Vagina (tissue), 2 donors: Measurements from ENCODE around the gene C20orf96. TPM values are rescaled to one million over a fixed set of nuclear protein-coding genes. Genes with fewer than 3 reads are reported as not detected.

Source experiments
- DNase-seq, 2 donors: peaks; one replicate each; pipeline ENCODE4 v3.0.0-alpha.2; 2017; ENCODE audit errors: extremely low spot score in 2 of 2
- H3K27ac ChIP-seq: fragments of 200-600 bp; sonication (generic); one replicate; pipeline ENCODE4 v1.5.1; 2019
- H3K27me3 ChIP-seq: fragments of 200-600 bp; sonication (generic); one replicate; pipeline ENCODE4 v1.5.1; 2019
- H3K36me3 ChIP-seq, 2 donors: fragments of 200-600 bp; sonication (generic); one replicate each; pipeline ENCODE4 v1.5.1; 2017 to 2019
- H3K4me1 ChIP-seq: fragments of 200-600 bp; sonication (generic); one replicate; pipeline ENCODE4 v1.5.1; 2019
- H3K4me3 ChIP-seq, 2 donors: fragments of 200-600 bp; sonication (generic); 1 replicate in 1 of 2; 2 replicates in 1 of 2; pipeline ENCODE4 v1.5.1; 2016 to 2019
- H3K9me3 ChIP-seq: fragments of 200-600 bp; sonication (generic); one replicate; pipeline ENCODE4 v1.5.1; 2019
- POLR2A ChIP-seq, 2 donors: fragments of 450-650 bp; IDR thresholded peaks; one replicate each; pipeline ENCODE4 v1.6.1; 2017; ENCODE audit warnings: antibody characterized with exemption in 2 of 2, mild to moderate bottlenecking in 2 of 2, moderate library complexity in 2 of 2
- POLR2AphosphoS5 ChIP-seq, 2 donors: sonication (generic); formaldehyde crosslinking; IDR thresholded peaks; one replicate each; pipeline ENCODE4 v1.9.0; 2017; ENCODE audit warnings: antibody characterized with exemption in 2 of 2, mild to moderate bottlenecking in 2 of 2, low read depth in 1 of 2; ENCODE audit not compliant: insufficient read depth in 1 of 2
- intact Hi-C: fragments of 100-400 bp; cut with DNase I; formaldehyde crosslinking; loops from one replicate; pipeline ENCODE4 v1.15.1; 2023
- total RNA-seq: library from RNA; depleted of rRNA; stranded (reverse); fragments of >200 nt; gene quantifications from one replicate; pipeline ENCODE4 v1.2.3, GENCODE V29; 2016
- TF ChIP-seq, protein P1 (sequence below), 3 experiments: fragments of 450-650 bp in 2 of 3; fragments of 200-600 bp in 1 of 3; sonication (generic) in 1 of 3; IDR thresholded peaks; one replicate each; pipeline ENCODE4 v1.5.1; 2017 to 2019; ENCODE audit warnings: antibody characterized with exemption in 3 of 3, mild to moderate bottlenecking in 2 of 3, moderate library complexity in 2 of 3

The C20orf96 gene
- total RNA-seq, 1 donor from 2014 or later = 2.7 TPM

DNA sequence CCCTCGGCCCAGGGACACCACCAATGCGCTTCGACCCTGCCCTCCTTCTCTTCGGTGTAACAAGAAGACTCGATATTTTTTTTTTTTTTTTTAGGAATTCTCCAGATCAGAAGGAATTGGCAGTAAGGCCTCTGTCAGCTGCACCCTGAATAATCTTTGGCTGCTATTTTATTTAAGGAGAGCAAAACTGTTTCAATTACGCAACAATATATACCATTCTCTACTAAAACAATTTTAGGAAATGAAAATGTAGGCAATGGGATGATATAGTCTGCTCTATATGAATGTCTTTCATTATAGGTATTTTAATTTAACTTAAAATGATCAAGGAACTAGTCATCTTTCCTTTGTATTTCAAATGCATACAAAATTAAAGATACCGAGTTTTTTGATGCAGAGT lies 20.1 kb upstream of the C20orf96 start:
- Histone ChIP-seq H3K4me3 (peak overlapping the region in 1 of 2 donors; percentile 41), H3K27me3 (no peaks in the 10 kb centered on the region), H3K36me3 (no peaks in the 10 kb centered on the region), H3K27ac (peak overlapping the region; percentile 92), H3K9me3 (no peaks in the 10 kb centered on the region), H3K4me1 (peaks cover 25% of the 10 kb centered on the region)
- intact Hi-C loops = no loop called here
- TF ChIP-seq POLR2A (IDR thresholded peaks at IDR 0.05) = no peak
- TF ChIP-seq, protein P1, sequence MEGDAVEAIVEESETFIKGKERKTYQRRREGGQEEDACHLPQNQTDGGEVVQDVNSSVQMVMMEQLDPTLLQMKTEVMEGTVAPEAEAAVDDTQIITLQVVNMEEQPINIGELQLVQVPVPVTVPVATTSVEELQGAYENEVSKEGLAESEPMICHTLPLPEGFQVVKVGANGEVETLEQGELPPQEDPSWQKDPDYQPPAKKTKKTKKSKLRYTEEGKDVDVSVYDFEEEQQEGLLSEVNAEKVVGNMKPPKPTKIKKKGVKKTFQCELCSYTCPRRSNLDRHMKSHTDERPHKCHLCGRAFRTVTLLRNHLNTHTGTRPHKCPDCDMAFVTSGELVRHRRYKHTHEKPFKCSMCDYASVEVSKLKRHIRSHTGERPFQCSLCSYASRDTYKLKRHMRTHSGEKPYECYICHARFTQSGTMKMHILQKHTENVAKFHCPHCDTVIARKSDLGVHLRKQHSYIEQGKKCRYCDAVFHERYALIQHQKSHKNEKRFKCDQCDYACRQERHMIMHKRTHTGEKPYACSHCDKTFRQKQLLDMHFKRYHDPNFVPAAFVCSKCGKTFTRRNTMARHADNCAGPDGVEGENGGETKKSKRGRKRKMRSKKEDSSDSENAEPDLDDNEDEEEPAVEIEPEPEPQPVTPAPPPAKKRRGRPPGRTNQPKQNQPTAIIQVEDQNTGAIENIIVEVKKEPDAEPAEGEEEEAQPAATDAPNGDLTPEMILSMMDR (IDR thresholded peaks at IDR 0.05) = no peak
- TF ChIP-seq POLR2AphosphoS5 (IDR thresholded peaks at IDR 0.05; ENCODE audit: insufficient read depth in 1 of 2, low read depth in 1 of 2) = peak in 1 of 2 donors; percentile 77
- no peak for DNase-seq

DNA sequence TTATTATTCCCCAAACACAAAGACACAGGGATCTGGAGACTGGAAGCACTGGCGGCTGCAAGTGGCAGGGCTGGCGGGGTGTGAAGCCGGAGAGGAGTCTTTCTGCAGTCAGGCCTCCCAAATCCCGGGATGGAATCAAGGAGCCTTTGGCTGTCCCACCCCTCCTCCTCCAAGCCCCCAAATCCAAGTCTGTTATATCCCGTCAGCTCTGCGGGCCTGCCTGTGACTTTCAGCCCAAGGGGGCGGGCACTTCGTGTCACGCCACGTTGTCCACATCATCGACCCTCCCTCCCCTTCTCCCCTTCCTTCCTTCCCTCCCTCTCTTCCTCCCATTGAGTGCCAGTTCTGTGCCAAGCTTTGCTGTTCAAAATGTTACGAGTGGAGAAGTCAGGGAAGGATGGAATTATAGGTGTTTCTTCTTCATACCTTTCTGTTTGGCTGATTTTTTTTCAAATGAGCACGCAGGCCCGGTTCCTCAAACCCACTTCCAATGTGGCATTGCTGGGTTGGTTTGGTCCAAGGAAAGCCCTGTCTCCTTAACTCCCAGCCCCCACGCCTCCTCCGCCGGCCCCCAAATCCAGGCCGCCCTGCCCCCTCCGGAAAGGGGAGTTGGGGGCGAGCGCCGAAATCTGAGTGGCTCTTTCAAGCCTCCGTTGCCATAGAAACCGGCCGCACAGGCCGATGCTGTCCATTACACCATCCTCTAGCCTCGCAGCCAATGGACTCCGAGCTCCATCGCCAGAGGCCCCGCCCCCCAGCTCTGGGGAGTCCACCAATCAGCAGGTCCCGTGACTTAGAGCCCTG lies 19.5 kb upstream of the C20orf96 start:
- H3K27me3 ChIP-seq = no peaks in the 10 kb centered on the region
- H3K27ac ChIP-seq = peak overlapping the region; percentile 92
- H3K4me3 ChIP-seq = peak overlapping the region; percentile 24 to 41
- no peaks in the 10 kb centered on the region for H3K36me3 ChIP-seq
- peak in 1 of 2 donors; percentile 69 for TF ChIP-seq POLR2AphosphoS5 (IDR thresholded peaks at IDR 0.05; ENCODE audit: insufficient read depth in 1 of 2, low read depth in 1 of 2)
- TF ChIP-seq, protein P1 (IDR thresholded peaks at IDR 0.05) = no peak
- no peaks in the 10 kb centered on the region for H3K9me3 ChIP-seq
- H3K4me1 ChIP-seq = peaks cover 25% of the 10 kb centered on the region
- peak in 1 of 2 donors; percentile 99 for DNase-seq
- intact Hi-C loops = no loop called here

DNA sequence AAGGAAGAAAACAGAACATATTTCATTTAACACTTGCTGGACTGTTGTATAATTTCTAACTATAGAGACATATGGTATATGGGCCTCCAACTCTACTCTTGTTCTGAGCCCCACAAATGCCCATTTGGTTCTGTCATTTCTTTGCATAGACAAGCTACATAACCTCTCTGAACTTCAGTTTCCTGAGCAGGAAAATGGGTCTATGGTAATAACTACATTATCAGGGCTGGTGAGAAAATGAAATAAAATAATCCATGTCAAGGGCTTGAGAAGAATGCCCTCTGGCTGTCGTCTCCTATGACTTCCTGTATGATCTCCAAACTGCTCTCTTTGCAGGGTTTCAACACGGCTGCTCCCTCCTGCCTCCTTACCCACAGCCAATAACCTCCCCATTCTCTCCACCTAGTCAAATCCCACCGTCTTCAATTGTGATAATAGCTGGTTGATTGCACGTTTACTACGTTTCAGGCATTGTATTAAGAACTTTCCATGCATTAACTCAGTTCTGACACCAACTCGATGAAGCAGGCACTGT lies 18.8 kb upstream of the C20orf96 start:
- intact Hi-C loops = no loop called here
- Histone ChIP-seq H3K27me3 (no peaks in the 10 kb centered on the region), H3K4me3 (peak overlapping the region; percentile 24 to 41)

DNA sequence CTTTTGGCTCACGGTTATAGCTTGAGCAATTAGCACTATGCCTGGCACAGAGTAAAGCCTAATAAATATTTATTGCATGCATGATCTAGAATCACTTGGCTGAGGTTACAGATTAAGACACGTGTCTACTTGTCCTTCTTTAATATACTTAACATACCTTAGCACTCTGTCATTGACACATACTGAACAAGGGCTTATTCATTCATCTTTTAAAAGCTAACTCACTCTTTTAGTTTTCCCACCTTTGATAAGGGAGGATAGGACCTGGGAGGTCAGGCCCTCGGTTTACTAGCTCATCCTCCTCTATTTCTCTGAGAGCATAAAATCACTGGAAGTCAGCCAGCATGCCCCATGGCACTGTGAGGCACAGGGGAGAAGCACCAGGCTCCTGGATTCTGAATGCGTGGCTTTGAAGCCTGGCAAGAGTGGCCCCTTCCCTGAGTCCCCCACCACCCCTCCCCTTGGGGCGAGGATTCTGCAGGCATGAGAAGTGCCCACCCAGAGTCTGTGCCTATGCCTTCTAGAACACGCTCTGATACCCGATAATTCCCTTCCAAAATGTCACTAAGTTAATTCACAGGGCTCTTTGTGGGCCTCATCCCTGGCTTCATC lies 18.0 kb upstream of the C20orf96 start:
- Histone ChIP-seq H3K9me3 (no peaks in the 10 kb centered on the region), H3K4me1 (peaks cover 25% of the 10 kb centered on the region), H3K36me3 (no peaks in the 10 kb centered on the region), H3K27ac (peak overlapping the region; percentile 92), H3K27me3 (no peaks in the 10 kb centered on the region), H3K4me3 (no peak overlapping the region)
- TF ChIP-seq POLR2A (IDR thresholded peaks at IDR 0.05) (no peak), POLR2AphosphoS5 (IDR thresholded peaks at IDR 0.05; ENCODE audit: insufficient read depth in 1 of 2, low read depth in 1 of 2) (peak in 1 of 2 donors; percentile 15)
- intact Hi-C loops = no loop called here
- DNase-seq = no peak

More for the DNA sequence above, 18.8 kb upstream of the C20orf96 start:
- Histone ChIP-seq H3K9me3 (no peaks in the 10 kb centered on the region), H3K4me1 (peaks cover 25% of the 10 kb centered on the region), H3K36me3 (no peaks in the 10 kb centered on the region), H3K27ac (peak overlapping the region; percentile 92)
- no peak for TF ChIP-seq POLR2A (IDR thresholded peaks at IDR 0.05)
- TF ChIP-seq POLR2AphosphoS5 (IDR thresholded peaks at IDR 0.05; ENCODE audit: insufficient read depth in 1 of 2, low read depth in 1 of 2) = no peak
- TF ChIP-seq, protein P1 (IDR thresholded peaks at IDR 0.05) = no peak
- DNase-seq = no peak

DNA sequence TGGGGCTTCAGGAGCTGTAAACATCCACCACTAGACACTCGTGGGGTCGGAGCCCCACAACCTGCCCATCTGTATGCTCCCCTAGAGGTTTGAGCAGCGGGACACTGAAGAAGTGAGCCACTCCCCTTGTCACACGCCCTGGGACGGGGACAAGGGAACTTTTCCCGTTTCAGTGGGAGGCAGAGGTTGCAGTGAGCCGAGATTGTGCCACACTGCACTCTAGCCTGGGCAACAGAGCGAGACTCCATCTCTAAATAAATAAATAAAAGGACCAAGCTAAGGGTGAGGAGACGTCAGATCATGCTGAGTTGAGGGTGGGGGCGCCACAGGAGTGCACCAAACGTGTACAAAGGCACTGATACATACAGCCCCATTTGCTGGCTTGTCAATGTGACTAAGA lies 15.2 kb upstream of the C20orf96 start:
- no peak for DNase-seq
- H3K4me1 ChIP-seq = peaks cover 32% of the 10 kb centered on the region
- intact Hi-C loops = no loop called here
- H3K27me3 ChIP-seq = no peaks in the 10 kb centered on the region
- no peak overlapping the region for H3K4me3 ChIP-seq
- no peaks in the 10 kb centered on the region for H3K9me3 ChIP-seq
- H3K36me3 ChIP-seq = no peaks in the 10 kb centered on the region
- H3K27ac ChIP-seq = no peak overlapping the region
- no peak for TF ChIP-seq POLR2A (IDR thresholded peaks at IDR 0.05)
- TF ChIP-seq, protein P1 (IDR thresholded peaks at IDR 0.05) = no peak
- no peak for TF ChIP-seq POLR2AphosphoS5 (IDR thresholded peaks at IDR 0.05; ENCODE audit: insufficient read depth in 1 of 2, low read depth in 1 of 2)
